DMS153 treated with DMSO at 0.1 percent for 48 hours (cell line): ENCODE data around the gene CCSER1.
"Not testable (repeated sequence)": the region's sequence is repeated elsewhere in the genome, so short reads cannot be mapped to it uniquely, and the experiment has no call there.

Source experiments
- DNase-seq: peaks from one replicate; lab custom pipeline; 2025; ENCODE audit not compliant: unreplicated experiment; lab: John Stamatoyannopoulos, UW

Gene CCSER1

GRCh38 chr4:91621446-91621845 is 1494.3 kb downstream of the CCSER1 start:
- DNase-seq: no peak

GRCh38 chr4:91622925-91623602 is 1495.9 kb downstream of the CCSER1 start:
- DNase-seq: no peak

- DNase-seq: not testable (repeated sequence)
These were observed 1496.4 kb downstream of the CCSER1 start for GRCh38 chr4:91623603-91623967.

- no peak for DNase-seq
These were observed 1502.9 kb downstream of the CCSER1 start for GRCh38 chr4:91630054-91630453.

- DNase-seq: no peak
These were observed 1503.6 kb downstream of the CCSER1 start for GRCh38 chr4:91630764-91631163.

- DNase-seq: no peak
These were observed 1504.1 kb downstream of the CCSER1 start for GRCh38 chr4:91631335-91631734.

GRCh38 chr4:91636083-91636482 is 1508.9 kb downstream of the CCSER1 start:
- DNase-seq: no peak
